Urothelium cell line (cell line): ENCODE results near the gene HAPSTR1.

Experiments used
- DNase-seq: peaks from one replicate; pipeline ENCODE4 v3.0.0; 2011; ENCODE audit warnings: low spot score, mixed read lengths
- FAIRE-seq: peaks from 2 replicates; lab custom pipeline; 2011; peaks lifted over from hg19 to GRCh38; lab: Jason Lieb, UNC

Gene HAPSTR1

GRCh38 chr16:9095656-9096397 lies 4.4 kb downstream of the HAPSTR1 start:
- FAIRE-seq (no peak), DNase-seq (no peak)

GRCh38 chr16:9096416-9096952 lies 5.0 kb downstream of the HAPSTR1 start:
- FAIRE-seq (no peak), DNase-seq (no peak)

- FAIRE-seq: no peak
Measured at GRCh38 chr16:9097266-9098219, 6.1 kb downstream of the HAPSTR1 start.

GRCh38 chr16:9098377-9099090 lies 7.1 kb downstream of the HAPSTR1 start:
- DNase-seq (no peak), FAIRE-seq (no peak)

More at GRCh38 chr16:9097266-9098219, 6.1 kb downstream of the HAPSTR1 start:
- no peak for DNase-seq

GRCh38 chr16:9099131-9099625 lies 7.7 kb downstream of the HAPSTR1 start:
- FAIRE-seq (no peak), DNase-seq (no peak)

- DNase-seq (no peak), FAIRE-seq (no peak)
Measured at GRCh38 chr16:9102379-9102778, 10.9 kb downstream of the HAPSTR1 start.

GRCh38 chr16:9102943-9103342 lies 11.5 kb downstream of the HAPSTR1 start:
- DNase-seq (no peak), FAIRE-seq (no peak)

- DNase-seq (no peak), FAIRE-seq (no peak)
Measured at GRCh38 chr16:9103546-9103945, 12.1 kb downstream of the HAPSTR1 start.

- no peak for FAIRE-seq
Measured at GRCh38 chr16:9105189-9105588, 13.7 kb downstream of the HAPSTR1 start.

GRCh38 chr16:9107025-9107970 lies 15.9 kb downstream of the HAPSTR1 start:
- FAIRE-seq (no peak), DNase-seq (no peak)

More at GRCh38 chr16:9105189-9105588, 13.7 kb downstream of the HAPSTR1 start:
- no peak for DNase-seq

- DNase-seq (no peak), FAIRE-seq (no peak)
Measured at GRCh38 chr16:9109255-9109654, 17.8 kb downstream of the HAPSTR1 start.

GRCh38 chr16:9112166-9112843 lies 20.9 kb downstream of the HAPSTR1 start:
- FAIRE-seq (no peak), DNase-seq (no peak)

- FAIRE-seq (no peak), DNase-seq (no peak)
Measured at GRCh38 chr16:9112844-9113186, 21.4 kb downstream of the HAPSTR1 start.

- DNase-seq (no peak), FAIRE-seq (no peak)
Measured at GRCh38 chr16:9113707-9114106, 22.3 kb downstream of the HAPSTR1 start.

- DNase-seq: no peak
- FAIRE-seq: no peak
Measured at GRCh38 chr16:9114112-9114511, 22.7 kb downstream of the HAPSTR1 start.

GRCh38 chr16:9114842-9115241 lies 23.4 kb downstream of the HAPSTR1 start:
- DNase-seq: no peak
- no peak for FAIRE-seq

GRCh38 chr16:9115277-9115676 lies 23.8 kb downstream of the HAPSTR1 start:
- no peak for FAIRE-seq
- peak; percentile 40 for DNase-seq

- no peak for FAIRE-seq
Measured at GRCh38 chr16:9116141-9116540, 24.7 kb downstream of the HAPSTR1 start.

GRCh38 chr16:9118170-9118569 lies 26.7 kb downstream of the HAPSTR1 start:
- no peak for FAIRE-seq
- no peak for DNase-seq

More at GRCh38 chr16:9116141-9116540, 24.7 kb downstream of the HAPSTR1 start:
- no peak for DNase-seq
